Uterus (tissue), 4 donors: ENCODE measurements around the gene LLCFC1. TPM values are rescaled to one million over a fixed set of nuclear protein-coding genes. Genes with fewer than 3 reads are reported as not detected.

Source experiments
- DNase-seq, 2 donors: peaks; one replicate each; pipeline ENCODE4 v3.0.0-alpha.2; 2019 to 2020
- H3K27ac ChIP-seq, 2 donors: fragments of 200-600 bp; sonication (generic); 1 replicate in 1 of 2; 2 replicates in 1 of 2; pipeline ENCODE4 v1.5.1; 2016 to 2018
- H3K27me3 ChIP-seq, 2 donors: fragments of 200-600 bp; sonication (generic); one replicate each; pipeline ENCODE4 v1.5.1; 2018 to 2019; ENCODE audit warnings: control low read depth in 1 of 2
- H3K36me3 ChIP-seq, 2 donors: fragments of 200-600 bp; sonication (generic); one replicate each; pipeline ENCODE4 v1.5.1; 2019; ENCODE audit warnings: control low read depth in 1 of 2
- H3K4me1 ChIP-seq, 2 donors: fragments of 200-600 bp; sonication (generic); one replicate each; pipeline ENCODE4 v1.5.1; 2018 to 2019; ENCODE audit warnings: control low read depth in 1 of 2
- H3K4me3 ChIP-seq, 2 donors: fragments of 200-600 bp; sonication (generic); 1 replicate in 1 of 2; 2 replicates in 1 of 2; pipeline ENCODE4 v1.5.1; 2018 to 2019; ENCODE audit warnings: mild to moderate bottlenecking in 1 of 2
- H3K9me3 ChIP-seq, 2 donors: fragments of 200-600 bp; sonication (generic); one replicate each; pipeline ENCODE4 v1.5.1; 2019; ENCODE audit warnings: control low read depth in 1 of 2
- POLR2A ChIP-seq, 2 donors: fragments of 450-650 bp; IDR thresholded peaks; one replicate each; pipeline ENCODE4 v1.6.1; 2016; ENCODE audit warnings: antibody characterized with exemption in 2 of 2, mild to moderate bottlenecking in 1 of 2, moderate library complexity in 1 of 2
- intact Hi-C: fragments of 100-400 bp; cut with DNase I; formaldehyde crosslinking; loops from one replicate; pipeline ENCODE4 v1.15.1; 2023; ENCODE audit warnings: low total_unique reads
- total RNA-seq, 4 donors: library from RNA; depleted of rRNA in 3 of 4; stranded (reverse); fragments of >200 nt in 3 of 4; gene quantifications; one replicate each; pipeline versions ENCODE4 v1.1.0 to v1.2.4, GENCODE V29; 2014 to 2023
- TF ChIP-seq, protein P1 (sequence below), 4 experiments: fragments of 200-600 bp in 2 of 4; fragments of 450-650 bp in 2 of 4; sonication (generic) in 2 of 4; IDR thresholded peaks; one replicate each; pipeline ENCODE4 v1.5.1; 2016 to 2019; ENCODE audit warnings: antibody characterized with exemption in 4 of 4, mild to moderate bottlenecking in 2 of 4, moderate library complexity in 1 of 4
- donor health status: DM: yes; HTN: yes; CAD: no.

Gene LLCFC1
- total RNA-seq, 4 donors from 2014 or later = not detected

DNA sequence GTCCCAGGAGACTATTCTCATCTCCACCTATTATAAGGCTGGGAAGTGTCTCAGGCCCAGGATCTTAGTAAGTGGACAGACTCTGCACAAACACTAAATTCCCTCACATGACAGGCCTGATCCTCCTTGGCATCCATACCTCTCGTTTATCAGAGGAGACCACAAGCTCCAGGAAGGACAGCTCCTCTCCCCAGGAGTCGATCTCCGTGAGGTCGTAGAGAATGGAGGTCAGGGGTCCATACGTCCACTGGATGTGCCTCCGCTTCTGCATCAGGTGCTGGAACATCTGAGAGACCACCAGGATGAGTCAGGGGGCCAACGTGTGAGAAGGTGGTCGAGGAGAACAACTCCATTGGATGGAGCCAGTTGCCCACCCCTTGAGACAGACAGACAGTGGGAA lies 11.3 kb upstream of the LLCFC1 start:
- H3K36me3 ChIP-seq = no peaks in the 10 kb centered on the region
- H3K4me1 ChIP-seq = no peaks in the 10 kb centered on the region
- TF ChIP-seq, protein P1, sequence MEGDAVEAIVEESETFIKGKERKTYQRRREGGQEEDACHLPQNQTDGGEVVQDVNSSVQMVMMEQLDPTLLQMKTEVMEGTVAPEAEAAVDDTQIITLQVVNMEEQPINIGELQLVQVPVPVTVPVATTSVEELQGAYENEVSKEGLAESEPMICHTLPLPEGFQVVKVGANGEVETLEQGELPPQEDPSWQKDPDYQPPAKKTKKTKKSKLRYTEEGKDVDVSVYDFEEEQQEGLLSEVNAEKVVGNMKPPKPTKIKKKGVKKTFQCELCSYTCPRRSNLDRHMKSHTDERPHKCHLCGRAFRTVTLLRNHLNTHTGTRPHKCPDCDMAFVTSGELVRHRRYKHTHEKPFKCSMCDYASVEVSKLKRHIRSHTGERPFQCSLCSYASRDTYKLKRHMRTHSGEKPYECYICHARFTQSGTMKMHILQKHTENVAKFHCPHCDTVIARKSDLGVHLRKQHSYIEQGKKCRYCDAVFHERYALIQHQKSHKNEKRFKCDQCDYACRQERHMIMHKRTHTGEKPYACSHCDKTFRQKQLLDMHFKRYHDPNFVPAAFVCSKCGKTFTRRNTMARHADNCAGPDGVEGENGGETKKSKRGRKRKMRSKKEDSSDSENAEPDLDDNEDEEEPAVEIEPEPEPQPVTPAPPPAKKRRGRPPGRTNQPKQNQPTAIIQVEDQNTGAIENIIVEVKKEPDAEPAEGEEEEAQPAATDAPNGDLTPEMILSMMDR (IDR thresholded peaks at IDR 0.05) = no peak
- no peak for TF ChIP-seq POLR2A (IDR thresholded peaks at IDR 0.05)
- H3K4me3 ChIP-seq = no peak overlapping the region
- no peak for DNase-seq
- no peaks in the 10 kb centered on the region for H3K27me3 ChIP-seq
- no peak overlapping the region for H3K27ac ChIP-seq
- no peaks in the 10 kb centered on the region for H3K9me3 ChIP-seq
- intact Hi-C loops = no loop called here

GRCh38 chr7:142930126-142930730 lies 9.1 kb upstream of the LLCFC1 start:
- no peak overlapping the region for H3K4me3 ChIP-seq
- H3K27ac ChIP-seq = no peak overlapping the region
- intact Hi-C loops = no loop called here
- no peaks in the 10 kb centered on the region for H3K9me3 ChIP-seq
- TF ChIP-seq POLR2A (IDR thresholded peaks at IDR 0.05) = no peak
- TF ChIP-seq, protein P1 (IDR thresholded peaks at IDR 0.05) = no peak
- H3K36me3 ChIP-seq = no peaks in the 10 kb centered on the region
- no peaks in the 10 kb centered on the region for H3K4me1 ChIP-seq
- no peak for DNase-seq
- H3K27me3 ChIP-seq = no peaks in the 10 kb centered on the region

- no peak for TF ChIP-seq POLR2A (IDR thresholded peaks at IDR 0.05)
- TF ChIP-seq, protein P1 (IDR thresholded peaks at IDR 0.05) = no peak
- H3K4me3 ChIP-seq = no peak overlapping the region
- no peaks in the 10 kb centered on the region for H3K9me3 ChIP-seq
- H3K4me1 ChIP-seq = no peaks in the 10 kb centered on the region
- DNase-seq = no peak
- H3K27ac ChIP-seq = no peak overlapping the region
- intact Hi-C loops = no loop called here
- H3K27me3 ChIP-seq = no peaks in the 10 kb centered on the region
- H3K36me3 ChIP-seq = no peaks in the 10 kb centered on the region
Measured at GRCh38 chr7:142932386-142933091, 6.7 kb upstream of the LLCFC1 start.

- H3K4me3 ChIP-seq = no peak overlapping the region
- DNase-seq = no peak
- TF ChIP-seq, protein P1 (IDR thresholded peaks at IDR 0.05) = no peak
- no peak for TF ChIP-seq POLR2A (IDR thresholded peaks at IDR 0.05)
- H3K36me3 ChIP-seq = no peaks in the 10 kb centered on the region
- H3K9me3 ChIP-seq = no peaks in the 10 kb centered on the region
- no peaks in the 10 kb centered on the region for H3K27me3 ChIP-seq
- H3K27ac ChIP-seq = no peak overlapping the region
- intact Hi-C loops = no loop called here
- H3K4me1 ChIP-seq = no peaks in the 10 kb centered on the region
Measured at GRCh38 chr7:142933092-142933475, 6.2 kb upstream of the LLCFC1 start.

- intact Hi-C loops = no loop called here
- TF ChIP-seq POLR2A (IDR thresholded peaks at IDR 0.05) = no peak
- TF ChIP-seq, protein P1 (IDR thresholded peaks at IDR 0.05) = no peak
- H3K27ac ChIP-seq = no peak within 1 kb of the TSS
Measured at GRCh38 chr7:142933624-142934023, 5.7 kb upstream of the LLCFC1 start, which contains the start of gene TRPV5. Gene TRPV5, minus strand, starts transcription at chr7:142933746. Its CDS starts 287 bp downstream, at chr7:142933459.

More at GRCh38 chr7:142933624-142934023, 5.7 kb upstream of the LLCFC1 start, which contains the start of gene TRPV5:
- H3K4me1 ChIP-seq = no peaks in the 10 kb centered on the region
- no peak within 1 kb of the TSS for H3K4me3 ChIP-seq
- no peak for DNase-seq
- H3K27me3 ChIP-seq = no peaks in the 10 kb centered on the region
- no peaks in the 10 kb centered on the region for H3K9me3 ChIP-seq
- H3K36me3 ChIP-seq = no peaks in the 10 kb centered on the region
